OCI-LY7 (cell line): ENCODE results near the gene MYO9A. TPM values are rescaled to one million over a fixed set of nuclear protein-coding genes. Genes with fewer than 3 reads are reported as not detected.

Source experiments
- BruUV-seq: library from RNA; stranded (reverse); fragments of 400-500 nt; replicated peaks from 2 replicates; lab custom pipeline; 2021; lab: Mats Ljungman, UMichigan
- CTCF ChIA-PET: fragments of 300-600 bp; sonication (Branson Sonifier 250); formaldehyde crosslinking; loops from one replicate; lab custom pipeline; 2022; ENCODE audit warnings: antibody characterized with exemption; ENCODE audit not compliant: unreplicated experiment; lab: Charles Lee
- POLR2A ChIA-PET: fragments of 300-600 bp; sonication (Branson Sonifier 250); formaldehyde crosslinking; loops from one replicate; lab custom pipeline; 2022; ENCODE audit warnings: antibody characterized with exemption; lab: Charles Lee
- DNase-seq: peaks from one replicate; pipeline ENCODE4 v3.0.0-alpha.2; 2015; ENCODE audit warnings: low spot score
- H2AFZ ChIP-seq: fragments of 200-600 bp; sonication (generic), shearing (Covaris generic); 2 replicates; pipeline ENCODE4 v1.6.1; 2014; ENCODE audit warnings: mild to moderate bottlenecking, antibody characterized with exemption, low read length, moderate library complexity
- H3K27ac ChIP-seq: fragments of 200-600 bp; sonication (generic); 2 replicates; pipeline ENCODE4 v1.5.1; 2014; ENCODE audit warnings: mixed run types, low read depth, mild to moderate bottlenecking, moderate library complexity, low read length, inconsistent platforms; ENCODE audit not compliant: poor library complexity, severe bottlenecking
- H3K36me3 ChIP-seq: fragments of 200-600 bp; sonication (generic); 2 replicates; pipeline ENCODE4 v1.6.1; 2014; ENCODE audit warnings: mild to moderate bottlenecking, antibody characterized with exemption, low read length, moderate library complexity, mixed read lengths; ENCODE audit not compliant: insufficient read depth
- H3K4me1 ChIP-seq: fragments of 200-600 bp; sonication (generic); 2 replicates; pipeline ENCODE4 v1.5.1; 2014; ENCODE audit warnings: mild to moderate bottlenecking, low read length; ENCODE audit not compliant: insufficient read depth, poor library complexity, severe bottlenecking
- H3K4me2 ChIP-seq: fragments of 200-600 bp; sonication (generic); 2 replicates; pipeline ENCODE4 v1.6.1; 2014; ENCODE audit warnings: mild to moderate bottlenecking, low read length
- H3K4me3 ChIP-seq: fragments of 200-600 bp; sonication (generic); 2 replicates; pipeline ENCODE4 v1.5.1; 2014; ENCODE audit warnings: mild to moderate bottlenecking, low read depth, low read length; ENCODE audit not compliant: poor library complexity, severe bottlenecking
- H3K79me2 ChIP-seq: fragments of 200-600 bp; sonication (generic); 2 replicates; pipeline ENCODE4 v1.6.1; 2016; ENCODE audit warnings: low read depth, mild to moderate bottlenecking, low read length, moderate library complexity, mixed read lengths; ENCODE audit not compliant: insufficient read depth
- H3K9me2 ChIP-seq: fragments of 200-600 bp; sonication (generic); 2 replicates; pipeline ENCODE4 v1.6.1; 2016; ENCODE audit warnings: mild to moderate bottlenecking, low read length, mixed read lengths; ENCODE audit not compliant: insufficient read depth
- H3K9me3 ChIP-seq: fragments of 200-600 bp; sonication (generic); 2 replicates; pipeline ENCODE4 v1.6.1; 2014; ENCODE audit warnings: mild to moderate bottlenecking, mixed run types, low read length, mixed read lengths
- H4K20me1 ChIP-seq: fragments of 200-600 bp; sonication (generic); 2 replicates; pipeline ENCODE4 v1.6.1; 2014; ENCODE audit warnings: mild to moderate bottlenecking, antibody characterized with exemption, low read length, moderate library complexity, mixed read lengths; ENCODE audit not compliant: insufficient read depth
- EZH2phosphoT487 ChIP-seq: fragments of 200-600 bp; sonication (generic); IDR thresholded peaks from 2 replicates; pipeline ENCODE4 v1.6.1; 2018; ENCODE audit warnings: low read depth, borderline replicate concordance, mild to moderate bottlenecking, mixed run types, antibody characterized with exemption, low read length, moderate library complexity, mixed read lengths
- intact Hi-C: fragments of 100-400 bp; cut with micrococcal nuclease; formaldehyde crosslinking; loops from one replicate; pipeline ENCODE4 v1.10.0; 2022; ENCODE audit not compliant: unreplicated experiment
- total RNA-seq, 2 experiments: library from RNA; depleted of rRNA in 1 of 2; stranded (reverse); fragments of >200 nt in 1 of 2; shearing (Covaris generic) in 1 of 2; gene quantifications; 2 replicates each; pipeline ENCODE4 v1.2.3, GENCODE V29; 2014 to 2022
- TF ChIP-seq, protein P1 (sequence below): fragments of 200-600 bp; sonication (generic); conservative IDR thresholded peaks from 2 replicates; pipeline ENCODE4 v1.5.1; 2014; ENCODE audit warnings: mild to moderate bottlenecking, antibody characterized with exemption, low read length, moderate library complexity, mixed read lengths

Gene MYO9A
- total RNA-seq, 2 experiments from 2014 or later = 26.4 to 125 TPM

DNA sequence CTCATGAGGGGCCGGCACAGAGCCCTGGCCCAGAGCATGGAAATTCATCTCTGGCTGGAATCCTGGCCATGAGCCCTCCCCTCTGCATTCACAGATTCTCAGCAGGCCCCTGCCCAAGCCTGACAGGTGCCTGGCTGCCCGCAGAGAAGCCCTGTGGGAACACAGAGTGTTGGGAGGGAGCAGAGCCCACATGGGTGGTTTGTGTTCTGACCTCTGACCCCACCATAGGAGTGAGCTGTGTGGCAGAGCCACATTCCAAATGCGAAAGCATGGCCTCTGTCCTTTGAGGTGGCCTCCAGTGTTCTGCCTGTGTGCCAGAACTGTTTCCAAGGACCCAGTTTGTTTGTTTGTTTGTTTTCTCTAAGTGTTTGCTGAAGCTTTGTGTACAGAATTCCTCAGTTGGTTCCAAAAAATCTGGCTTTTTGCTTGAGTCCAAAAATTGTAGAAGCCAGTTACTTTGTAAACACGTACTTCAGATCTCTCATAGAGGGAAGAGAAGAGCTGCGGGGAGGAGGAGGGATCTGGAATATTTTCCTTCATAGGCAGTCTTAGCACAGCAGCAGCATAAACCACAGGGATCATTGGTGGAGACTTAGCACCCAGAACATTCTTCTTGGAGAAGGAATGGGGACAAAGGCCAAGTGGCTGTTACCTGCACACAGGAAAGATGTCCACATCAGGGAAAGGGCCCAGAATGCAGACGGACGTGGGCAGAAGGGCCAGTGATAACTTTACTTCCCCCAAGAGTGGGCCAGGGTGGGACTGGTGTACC lies 43.6 kb upstream of the MYO9A start:
- Histone ChIP-seq H2AFZ (no peak overlapping the region), H4K20me1 (no peaks in the 10 kb centered on the region), H3K4me1 (no peaks in the 10 kb centered on the region), H3K79me2 (no peaks in the 10 kb centered on the region), H3K9me2 (no peaks in the 10 kb centered on the region), H3K4me3 (no peak overlapping the region), H3K9me3 (no peaks in the 10 kb centered on the region), H3K4me2 (no peak overlapping the region), H3K27ac (no peak overlapping the region), H3K36me3 (no peaks in the 10 kb centered on the region)
- ChIA-PET POLR2A (interaction anchor here (0.6 kb wide), 1 partner anchor 63 kb away, joined by 5 read pairs; no protein-coding TSS in a partner anchor), CTCF (no interaction called here)
- BruUV-seq = no TSS peak
- no peak for DNase-seq
- intact Hi-C loops = no loop called here
- TF ChIP-seq, protein P1, sequence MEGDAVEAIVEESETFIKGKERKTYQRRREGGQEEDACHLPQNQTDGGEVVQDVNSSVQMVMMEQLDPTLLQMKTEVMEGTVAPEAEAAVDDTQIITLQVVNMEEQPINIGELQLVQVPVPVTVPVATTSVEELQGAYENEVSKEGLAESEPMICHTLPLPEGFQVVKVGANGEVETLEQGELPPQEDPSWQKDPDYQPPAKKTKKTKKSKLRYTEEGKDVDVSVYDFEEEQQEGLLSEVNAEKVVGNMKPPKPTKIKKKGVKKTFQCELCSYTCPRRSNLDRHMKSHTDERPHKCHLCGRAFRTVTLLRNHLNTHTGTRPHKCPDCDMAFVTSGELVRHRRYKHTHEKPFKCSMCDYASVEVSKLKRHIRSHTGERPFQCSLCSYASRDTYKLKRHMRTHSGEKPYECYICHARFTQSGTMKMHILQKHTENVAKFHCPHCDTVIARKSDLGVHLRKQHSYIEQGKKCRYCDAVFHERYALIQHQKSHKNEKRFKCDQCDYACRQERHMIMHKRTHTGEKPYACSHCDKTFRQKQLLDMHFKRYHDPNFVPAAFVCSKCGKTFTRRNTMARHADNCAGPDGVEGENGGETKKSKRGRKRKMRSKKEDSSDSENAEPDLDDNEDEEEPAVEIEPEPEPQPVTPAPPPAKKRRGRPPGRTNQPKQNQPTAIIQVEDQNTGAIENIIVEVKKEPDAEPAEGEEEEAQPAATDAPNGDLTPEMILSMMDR = no peak

DNA sequence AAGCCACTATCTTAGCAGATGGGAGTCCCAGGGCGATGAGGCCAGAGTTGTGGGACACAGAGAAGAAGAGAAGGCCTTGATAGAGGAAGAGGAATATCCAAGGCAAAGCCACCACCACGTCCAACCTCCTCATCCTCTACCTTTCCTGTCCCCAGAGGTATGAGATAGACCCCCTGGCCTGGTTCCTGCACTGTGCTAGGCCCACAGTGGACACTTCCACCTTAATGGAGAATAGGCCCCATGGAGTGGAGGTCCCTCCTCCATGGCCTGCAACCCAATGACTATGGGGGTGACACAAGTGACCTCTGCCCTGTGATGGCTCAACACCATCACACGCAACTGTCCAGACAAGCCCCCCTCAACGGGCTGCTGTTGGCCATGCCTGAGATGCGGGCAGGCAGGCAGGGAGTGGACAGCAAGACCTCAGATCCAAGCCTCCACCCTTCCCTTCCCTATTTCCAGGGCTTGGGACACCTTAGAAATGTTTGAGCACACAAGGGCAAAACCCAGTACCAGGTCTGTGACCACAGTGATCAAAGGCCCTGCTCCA lies 42.8 kb upstream of the MYO9A start:
- ChIA-PET POLR2A (no interaction called here), CTCF (no interaction called here)
- intact Hi-C loops = no loop called here

More for the DNA sequence above, 42.8 kb upstream of the MYO9A start:
- H2AFZ ChIP-seq = no peak overlapping the region
- DNase-seq = no peak
- no peaks in the 10 kb centered on the region for H4K20me1 ChIP-seq
- H3K79me2 ChIP-seq = no peaks in the 10 kb centered on the region
- BruUV-seq = no TSS peak
- H3K4me1 ChIP-seq = peaks cover 2% of the 10 kb centered on the region
- TF ChIP-seq EZH2phosphoT487 = no peak
- TF ChIP-seq, protein P1 = no peak
- H3K27ac ChIP-seq = no peak overlapping the region
- H3K4me2 ChIP-seq = no peak overlapping the region
- H3K9me2 ChIP-seq = no peaks in the 10 kb centered on the region
- H3K9me3 ChIP-seq = no peaks in the 10 kb centered on the region
- H3K36me3 ChIP-seq = no peaks in the 10 kb centered on the region
- H3K4me3 ChIP-seq = no peak overlapping the region
